HuH-7 (cell line): Measurements from ENCODE around the gene LIMS2.

Source experiments
- DNase-seq: peaks from one replicate; pipeline ENCODE4 v3.0.0; 2011; ENCODE audit warnings: low spot score

Gene LIMS2, protein sequence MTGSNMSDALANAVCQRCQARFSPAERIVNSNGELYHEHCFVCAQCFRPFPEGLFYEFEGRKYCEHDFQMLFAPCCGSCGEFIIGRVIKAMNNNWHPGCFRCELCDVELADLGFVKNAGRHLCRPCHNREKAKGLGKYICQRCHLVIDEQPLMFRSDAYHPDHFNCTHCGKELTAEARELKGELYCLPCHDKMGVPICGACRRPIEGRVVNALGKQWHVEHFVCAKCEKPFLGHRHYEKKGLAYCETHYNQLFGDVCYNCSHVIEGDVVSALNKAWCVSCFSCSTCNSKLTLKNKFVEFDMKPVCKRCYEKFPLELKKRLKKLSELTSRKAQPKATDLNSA

DNA sequence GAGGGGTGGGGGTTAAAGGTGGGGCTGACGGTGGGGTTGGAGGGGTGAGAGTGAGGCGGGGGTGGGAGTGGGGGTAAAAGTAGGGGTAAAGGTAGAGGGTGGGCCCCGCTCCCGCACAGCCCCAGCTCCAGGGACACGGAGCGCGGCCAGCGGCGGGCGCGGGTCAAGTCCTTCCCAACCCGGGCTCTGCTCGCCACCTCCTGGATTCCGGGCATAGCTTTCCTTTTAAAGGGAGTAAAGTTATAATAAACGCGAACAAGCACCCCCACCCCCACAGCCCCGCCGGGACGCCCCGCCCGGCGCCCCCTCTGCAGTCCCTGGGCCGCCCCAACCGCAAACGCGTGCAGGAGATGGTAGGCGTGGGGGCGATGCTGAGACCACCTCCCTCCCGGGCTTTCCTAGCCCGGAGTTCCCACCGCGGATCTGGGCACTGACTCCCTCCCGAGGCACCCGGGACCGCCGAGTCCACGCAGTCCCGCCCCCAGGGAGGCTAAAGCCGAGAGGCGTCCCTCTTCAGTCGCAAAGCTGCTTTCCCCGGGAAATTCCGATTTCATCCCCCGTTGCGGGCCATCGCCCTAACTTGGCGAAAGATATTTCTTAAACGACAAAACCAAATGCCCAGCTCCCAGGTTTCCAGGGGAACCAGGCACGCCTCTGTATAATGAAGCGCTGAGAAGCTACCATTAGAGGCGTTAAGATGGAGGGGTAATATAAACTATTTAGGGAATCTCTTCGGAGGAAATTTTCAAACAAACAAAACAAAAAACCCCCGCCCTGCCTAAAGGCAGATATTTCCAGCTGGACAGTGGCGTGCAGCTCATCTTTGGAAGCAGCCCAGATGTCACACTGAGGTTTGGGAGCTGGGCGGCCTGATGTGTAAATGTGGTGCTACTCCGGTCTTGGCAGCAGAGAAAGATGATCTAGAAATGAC is at the start of gene LIMS2:
Gene LIMS2 (minus strand): TSS at position 200 of the 931 bp plus-strand sequence. CDS start 506 bp downstream, outside the sequence.
- peak; percentile 70 for DNase-seq

DNA sequence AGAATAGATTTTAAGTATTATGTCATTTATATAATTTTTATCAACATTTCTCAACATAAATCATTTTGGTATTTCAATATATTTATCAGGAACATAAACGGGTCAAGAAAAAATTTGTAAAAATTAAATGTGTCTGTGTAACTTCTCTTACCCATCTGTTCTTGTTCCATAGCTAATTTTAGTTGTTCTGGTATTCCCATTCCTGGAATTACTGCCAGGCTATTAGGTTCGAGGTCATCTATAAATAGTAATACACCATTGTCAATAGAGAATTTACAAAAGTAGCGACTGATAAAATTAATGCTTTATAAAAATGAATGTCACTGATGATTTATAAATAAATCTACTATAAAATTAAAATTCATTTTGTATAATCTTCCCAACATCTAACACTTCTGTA is 47.5 kb upstream of the LIMS2 start:
- DNase-seq = no peak

DNA sequence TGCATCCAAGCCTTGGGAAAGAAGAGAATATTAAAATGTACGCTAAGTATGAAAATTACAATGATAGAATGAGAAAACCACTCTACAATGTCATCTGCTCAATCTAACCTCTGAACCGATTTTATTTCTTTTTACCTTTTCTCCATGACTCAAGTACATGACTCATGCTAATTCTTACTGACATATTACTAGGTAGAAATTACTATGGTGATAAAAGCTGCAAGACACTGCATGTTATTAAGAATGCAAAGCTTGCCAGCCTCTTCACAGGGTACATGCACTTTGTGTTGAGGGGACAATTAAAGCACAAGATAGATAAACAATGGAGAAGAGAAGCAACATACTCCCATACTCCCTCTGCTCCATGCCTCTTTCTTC is 46.6 kb upstream of the LIMS2 start:
- DNase-seq = no peak

DNA sequence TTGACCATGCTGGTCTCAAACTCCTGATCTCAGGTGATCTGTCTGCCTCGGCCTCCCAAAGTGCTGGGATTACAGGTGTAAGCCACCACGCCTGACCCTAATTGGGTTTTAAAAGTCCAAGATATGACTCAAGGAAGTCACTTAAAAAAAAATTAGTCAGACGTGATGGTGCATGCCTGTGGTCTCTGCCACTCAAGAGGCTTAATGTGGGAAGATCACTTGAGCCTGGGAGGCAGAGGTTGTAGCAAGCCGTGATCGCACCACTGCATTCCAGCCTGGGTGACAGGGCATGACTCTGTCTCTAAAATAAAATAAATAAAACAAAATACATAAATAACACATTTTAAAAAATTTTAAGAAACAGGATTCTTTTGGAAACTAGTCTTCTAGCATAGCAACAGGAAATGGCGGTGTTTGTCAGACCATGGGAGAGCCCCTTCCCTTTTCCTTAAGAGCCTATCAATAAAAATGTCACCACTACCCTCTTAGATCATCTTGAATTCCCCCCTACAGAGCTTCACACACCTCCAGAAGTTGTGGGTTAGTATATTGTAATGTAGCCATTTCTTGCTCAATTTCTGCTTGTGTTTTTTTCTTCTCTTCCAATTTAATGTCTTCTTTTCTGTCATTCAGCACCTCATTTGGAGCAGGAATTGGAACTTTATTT is 46.1 kb upstream of the LIMS2 start:
- no peak for DNase-seq

DNA sequence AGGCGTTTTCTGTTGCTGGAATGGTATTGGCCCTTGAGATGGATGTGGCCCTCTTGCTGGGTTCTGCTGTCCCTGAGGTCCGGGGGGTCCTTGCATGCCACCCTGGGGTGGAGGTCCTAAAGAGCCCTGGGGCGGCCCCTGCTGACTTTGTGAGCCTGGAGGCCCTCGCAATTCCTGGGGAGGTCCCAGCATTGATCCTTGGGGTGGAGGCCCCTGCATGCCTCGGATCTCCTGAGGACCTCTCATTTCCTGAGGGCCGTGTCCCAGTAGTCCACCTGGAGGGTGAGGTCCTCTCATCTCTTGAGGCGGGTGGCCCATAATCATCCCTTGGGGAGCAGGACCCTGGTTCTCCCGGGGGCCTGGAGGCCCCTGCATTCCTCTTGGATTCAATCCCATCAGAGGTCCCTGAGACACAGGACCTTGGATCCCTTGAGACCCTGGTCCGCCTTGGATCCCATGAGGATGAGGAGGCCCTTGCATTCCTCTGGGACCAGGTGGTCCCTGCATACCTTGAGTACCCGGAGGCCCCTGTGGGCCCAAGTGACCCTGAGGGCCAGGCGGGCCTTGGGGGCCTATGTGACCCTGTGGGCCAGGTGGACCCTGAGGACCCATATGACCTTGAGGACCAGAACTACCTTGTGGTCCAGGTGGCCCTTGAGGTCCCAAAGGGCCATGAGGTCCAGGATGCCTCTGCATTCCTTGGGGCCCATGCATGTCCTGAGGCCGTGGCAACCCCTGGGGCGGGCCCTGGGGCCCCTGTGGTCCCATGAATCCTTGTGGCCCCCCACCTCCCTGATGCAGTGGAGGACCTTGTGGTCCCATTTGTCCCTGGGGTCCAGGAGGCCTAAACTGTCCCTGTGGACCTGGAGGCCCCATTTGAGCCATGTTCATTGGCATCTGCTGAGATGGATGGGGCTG is 44.2 kb upstream of the LIMS2 start:
- DNase-seq = no peak

DNA sequence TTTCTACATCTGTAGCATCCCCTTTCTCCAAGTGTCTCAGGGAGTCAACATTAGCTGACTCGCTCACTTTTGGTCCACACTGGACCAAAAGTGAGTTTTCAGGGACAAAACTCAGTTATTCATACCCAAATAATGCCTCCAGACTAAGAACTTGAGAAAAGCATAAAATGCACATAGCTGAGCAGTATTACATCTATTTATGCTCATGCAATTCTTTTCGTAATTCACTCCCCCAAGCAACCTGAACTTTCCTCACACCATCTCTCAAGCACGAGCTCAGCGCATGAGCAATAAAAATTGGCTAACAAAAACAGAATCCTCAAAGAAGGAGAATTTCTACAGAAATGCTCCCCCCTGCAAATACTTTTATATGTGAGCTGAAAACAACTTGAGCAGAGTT is 42.9 kb upstream of the LIMS2 start:
- no peak for DNase-seq

DNA sequence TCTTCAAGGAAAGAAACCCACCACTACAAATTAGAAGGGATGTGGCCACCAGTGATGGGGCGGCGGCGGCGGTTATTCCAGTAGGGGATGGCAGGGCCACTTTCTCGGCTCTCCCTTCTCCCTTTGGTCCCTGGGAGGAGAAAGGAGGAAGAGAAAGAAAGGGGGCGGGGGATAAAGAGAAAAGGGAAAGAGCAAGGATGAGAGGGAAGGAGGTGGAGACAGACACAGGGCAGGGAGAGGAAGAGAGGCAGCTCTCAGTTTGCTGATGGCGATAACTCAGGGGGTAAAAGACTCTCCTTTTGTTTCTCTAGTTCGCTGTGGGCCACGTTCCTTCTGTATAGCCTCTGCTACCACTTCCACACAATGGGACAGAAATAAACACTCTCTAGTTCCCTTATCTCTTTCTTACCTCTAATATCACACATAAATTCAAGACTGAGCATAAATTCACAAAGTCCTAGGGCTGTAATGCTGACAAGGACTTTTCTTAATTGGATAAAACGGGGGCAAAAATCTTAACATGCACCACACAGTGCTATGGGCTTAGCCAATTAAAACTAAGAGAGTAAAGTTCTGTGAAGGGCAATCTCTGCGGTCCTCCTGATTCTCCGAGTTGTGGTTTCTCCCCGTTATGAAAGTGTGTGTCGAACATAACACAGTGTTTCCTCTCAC is 40.6 kb upstream of the LIMS2 start:
- DNase-seq = no peak

DNA sequence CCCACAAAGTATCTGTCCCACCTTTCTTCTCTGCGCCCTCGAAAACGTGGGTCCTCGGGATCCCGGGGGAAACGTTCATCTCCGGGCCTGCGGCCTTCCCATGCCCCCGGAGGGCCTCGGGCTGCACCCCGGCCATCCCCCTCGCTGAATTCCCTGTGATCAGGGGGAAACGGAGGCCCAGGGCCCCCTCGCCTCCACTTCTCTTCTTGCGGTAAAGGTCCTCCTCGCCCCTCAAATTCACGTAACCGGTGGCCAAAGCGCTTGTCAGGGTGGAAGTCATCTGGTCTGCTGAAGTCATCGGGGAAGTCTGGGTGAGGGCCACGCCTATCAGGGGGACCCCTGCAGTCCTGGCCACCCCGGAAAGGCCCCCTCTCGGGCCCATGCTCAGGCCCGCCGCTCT is 38.2 kb upstream of the LIMS2 start:
- no peak for DNase-seq

DNA sequence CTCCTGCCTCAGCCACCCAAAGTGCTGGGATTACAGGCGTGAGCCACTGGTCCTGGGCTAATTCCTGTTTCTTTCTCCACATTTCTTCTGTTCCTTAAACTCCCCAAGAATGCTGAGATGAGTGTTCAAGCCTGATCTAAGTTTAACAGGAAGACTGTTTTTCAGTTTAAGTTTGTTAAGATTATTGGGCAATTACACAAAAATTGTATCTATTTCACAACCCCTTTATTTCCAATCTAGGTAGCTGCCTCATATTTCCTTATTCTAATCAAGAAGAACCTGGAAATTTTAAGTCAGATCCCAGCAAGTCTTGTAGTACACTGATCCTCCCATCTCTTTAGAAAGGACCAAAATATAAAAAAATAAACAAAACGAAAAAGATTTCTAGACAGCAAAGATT is 37.7 kb upstream of the LIMS2 start:
- DNase-seq = no peak

DNA sequence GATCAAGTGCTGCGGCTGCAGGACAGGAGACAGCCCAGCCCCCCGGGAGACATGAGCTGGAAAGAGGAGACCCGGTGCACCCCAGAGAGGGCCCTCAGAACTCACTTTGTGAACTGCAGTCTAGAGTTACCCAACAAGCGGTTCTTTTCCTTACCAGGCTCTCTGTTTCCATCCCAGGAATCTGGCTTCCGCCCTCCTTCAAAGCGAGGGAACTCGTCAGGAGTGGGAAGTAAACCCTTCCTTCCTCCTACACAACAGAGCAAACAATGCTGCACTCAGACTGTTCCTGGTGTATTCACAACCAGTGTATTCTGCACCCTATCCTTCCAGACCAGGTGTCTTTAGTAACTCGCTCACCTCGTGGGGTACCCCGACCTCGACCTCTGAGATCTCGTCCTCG is 34.0 kb upstream of the LIMS2 start:
- DNase-seq = no peak

DNA sequence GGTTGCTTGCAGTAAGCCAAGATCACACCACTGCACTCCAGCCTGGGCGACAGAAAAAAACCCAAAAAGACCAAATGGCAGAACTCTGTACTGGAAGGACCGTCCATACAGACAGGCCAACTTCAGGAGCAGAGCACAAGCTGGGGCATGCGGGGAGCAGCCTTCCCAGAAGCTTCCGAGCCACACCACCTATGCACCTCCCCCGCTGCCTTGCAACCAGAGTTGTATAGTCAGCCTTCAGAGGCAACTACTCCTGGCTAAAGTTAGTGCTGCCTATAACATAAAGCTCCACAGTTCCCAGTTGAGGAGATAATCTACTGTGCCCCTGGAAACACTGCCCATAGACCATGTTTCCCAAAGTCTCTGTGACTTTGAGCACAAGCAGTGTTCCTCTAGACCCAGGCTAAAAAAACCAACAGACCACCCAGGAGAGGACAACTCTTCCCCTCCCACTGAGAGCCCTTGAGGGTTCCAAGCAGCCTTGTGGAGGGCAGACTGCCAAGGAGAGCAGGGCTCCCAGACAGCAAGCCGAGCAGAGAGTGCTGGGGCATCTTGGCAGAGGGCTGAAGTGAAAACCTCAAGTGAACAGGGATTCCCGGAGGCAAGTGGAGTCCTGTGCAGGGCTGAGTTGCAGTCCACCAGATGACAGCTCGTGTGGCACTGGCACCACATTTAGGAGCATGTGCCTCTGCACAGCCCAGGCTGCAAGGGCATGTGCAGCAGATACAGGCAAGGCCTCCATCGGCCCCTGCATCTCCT is 32.7 kb upstream of the LIMS2 start:
- no peak for DNase-seq

DNA sequence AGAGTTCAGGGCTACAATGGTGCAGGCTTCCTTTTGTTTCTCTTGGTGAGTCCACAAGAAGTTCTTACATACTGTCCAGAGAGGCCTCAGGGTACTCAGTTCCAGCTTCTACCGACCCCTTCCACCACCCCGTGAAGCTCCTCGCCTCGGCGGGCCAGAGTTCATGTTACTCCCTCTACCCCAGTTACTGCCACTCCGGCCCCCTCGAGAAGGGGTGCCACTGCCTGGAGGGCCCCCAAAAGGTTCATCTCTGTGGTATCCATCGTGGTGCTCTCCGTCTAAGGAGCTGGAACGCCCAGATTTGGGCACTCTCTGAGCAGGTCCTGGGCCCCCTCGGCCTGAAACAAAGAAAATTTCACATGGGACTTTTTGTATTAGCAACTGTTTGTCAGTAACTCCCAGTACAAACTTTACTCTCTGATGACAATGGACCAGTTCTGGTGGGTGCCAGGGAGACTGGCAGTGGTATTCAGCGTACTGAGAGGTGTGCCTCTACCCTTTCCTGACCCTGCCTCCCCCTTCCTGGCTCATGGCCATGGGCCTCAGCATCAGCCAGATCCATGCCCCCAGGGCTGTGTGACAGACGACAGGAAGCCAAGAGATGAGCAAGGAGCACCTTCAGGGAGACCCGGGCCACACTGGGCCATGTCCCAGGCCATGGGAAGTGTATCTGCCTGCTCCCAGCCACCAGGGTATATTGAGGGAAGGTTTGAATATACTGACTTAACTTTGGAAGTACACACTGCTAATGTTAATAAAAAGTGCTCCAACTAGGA is 31.1 kb upstream of the LIMS2 start:
- DNase-seq = no peak

DNA sequence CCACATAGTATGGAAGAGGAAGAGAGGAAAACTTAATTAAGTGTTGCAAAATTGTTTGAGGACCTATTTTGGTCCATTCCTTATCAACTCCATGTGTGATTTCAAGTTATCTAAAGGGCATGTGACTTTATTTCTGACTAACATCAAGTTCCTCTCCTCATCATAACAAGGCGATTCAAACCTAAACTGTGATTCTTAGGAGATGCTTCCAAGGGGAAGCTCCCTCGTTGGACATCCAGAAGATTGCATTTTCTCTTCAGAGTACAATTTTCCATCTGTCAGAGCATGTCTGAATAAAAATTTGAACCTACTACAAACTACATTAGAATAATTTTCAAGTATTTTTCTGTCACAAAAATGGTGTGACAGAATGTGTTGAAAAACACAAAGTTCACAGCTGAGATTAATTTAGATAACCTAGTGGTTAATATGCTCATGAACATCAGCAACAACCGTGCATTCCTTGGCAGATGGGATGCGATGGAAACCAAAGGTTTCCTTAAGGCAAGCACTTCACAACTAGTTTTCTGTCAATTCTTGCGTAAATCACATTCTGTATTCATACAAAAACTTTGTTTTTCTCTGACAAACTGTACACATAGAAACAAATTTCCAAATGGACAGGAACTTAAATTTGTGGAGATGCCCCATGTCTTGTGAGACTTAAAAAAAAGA is 30.2 kb upstream of the LIMS2 start:
- no peak for DNase-seq

DNA sequence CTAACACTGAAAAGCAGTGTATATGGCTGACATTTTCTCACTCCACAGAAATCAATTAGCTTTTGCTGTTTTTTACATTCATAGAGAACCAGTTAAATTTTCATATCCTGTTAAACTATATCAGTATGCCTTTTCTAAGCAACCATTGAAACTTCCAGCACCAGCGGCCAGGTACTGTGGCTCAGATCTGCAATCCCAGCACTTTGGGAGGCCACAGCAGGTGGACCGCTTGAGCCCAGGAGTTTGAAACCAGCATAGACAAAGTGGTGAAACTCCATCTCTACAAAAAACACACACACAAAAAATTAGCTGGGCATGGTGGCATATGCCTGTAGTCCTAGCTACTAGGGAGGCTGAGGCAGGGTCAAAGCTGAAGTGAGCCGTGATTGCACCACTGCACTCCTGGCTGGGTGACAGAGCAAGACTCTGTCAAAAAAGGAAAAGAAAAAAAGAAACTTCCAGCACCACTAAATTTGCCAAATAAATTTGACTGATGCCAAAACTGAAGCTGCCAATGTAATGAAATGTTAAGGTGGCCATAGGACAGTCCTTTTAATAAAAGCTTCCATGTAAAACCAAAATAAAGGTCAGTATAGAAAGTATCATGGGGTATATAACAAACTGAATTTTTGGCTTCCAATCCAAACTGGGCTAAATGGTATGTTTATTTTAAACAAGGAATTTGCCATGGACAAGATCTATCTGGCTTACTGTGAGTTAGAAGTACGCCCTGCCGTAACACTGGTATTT is 29.5 kb upstream of the LIMS2 start:
- no peak for DNase-seq

DNA sequence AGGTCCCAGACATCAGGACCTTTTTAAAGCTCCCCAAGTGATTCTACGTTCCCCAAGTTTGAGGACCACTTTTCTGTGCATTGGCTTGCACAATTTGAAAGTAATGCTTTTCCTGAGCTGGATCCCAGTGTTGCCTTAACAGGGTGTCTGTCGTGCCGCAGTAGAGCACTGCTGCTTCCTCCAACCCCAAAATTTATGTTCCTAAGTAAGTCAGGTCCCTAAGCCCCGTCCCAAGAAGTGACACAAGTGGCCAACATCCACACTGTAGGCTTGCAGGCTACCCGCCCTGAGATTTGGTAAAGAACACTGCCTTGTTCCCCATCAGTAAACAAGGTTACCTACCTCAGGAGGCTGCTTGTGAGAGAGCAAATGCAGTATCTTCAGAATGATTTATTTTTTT is 28.0 kb upstream of the LIMS2 start:
- DNase-seq = no peak

DNA sequence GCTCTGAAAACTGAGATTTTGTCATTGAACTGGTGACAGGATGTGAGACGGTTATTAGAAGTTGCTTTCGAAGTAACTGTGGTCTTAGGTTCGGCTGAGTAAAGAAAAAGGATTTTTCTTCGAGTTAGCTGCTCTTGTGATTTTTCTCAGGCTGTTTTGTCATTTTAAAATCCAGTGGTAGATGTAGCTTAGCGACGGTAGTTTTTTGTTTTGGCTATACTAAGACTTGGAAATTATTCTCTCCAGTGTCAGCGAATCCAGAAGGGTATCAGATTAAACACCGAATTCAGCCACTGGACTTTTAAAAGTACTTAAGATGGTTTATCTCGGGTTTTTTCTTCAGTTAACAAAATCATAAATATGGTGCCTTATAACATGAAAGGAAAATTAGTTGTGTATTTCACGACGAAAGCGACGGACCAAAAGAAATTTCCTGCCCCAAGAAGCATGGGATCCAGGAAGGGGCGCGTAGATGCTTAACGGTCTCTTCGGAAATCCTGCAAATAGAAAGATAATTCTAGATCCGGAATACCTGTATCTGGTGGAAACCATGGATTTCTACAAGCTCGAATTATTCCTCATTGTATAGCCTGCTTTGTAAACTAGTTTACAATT is 27.2 kb upstream of the LIMS2 start:
- no peak for DNase-seq

DNA sequence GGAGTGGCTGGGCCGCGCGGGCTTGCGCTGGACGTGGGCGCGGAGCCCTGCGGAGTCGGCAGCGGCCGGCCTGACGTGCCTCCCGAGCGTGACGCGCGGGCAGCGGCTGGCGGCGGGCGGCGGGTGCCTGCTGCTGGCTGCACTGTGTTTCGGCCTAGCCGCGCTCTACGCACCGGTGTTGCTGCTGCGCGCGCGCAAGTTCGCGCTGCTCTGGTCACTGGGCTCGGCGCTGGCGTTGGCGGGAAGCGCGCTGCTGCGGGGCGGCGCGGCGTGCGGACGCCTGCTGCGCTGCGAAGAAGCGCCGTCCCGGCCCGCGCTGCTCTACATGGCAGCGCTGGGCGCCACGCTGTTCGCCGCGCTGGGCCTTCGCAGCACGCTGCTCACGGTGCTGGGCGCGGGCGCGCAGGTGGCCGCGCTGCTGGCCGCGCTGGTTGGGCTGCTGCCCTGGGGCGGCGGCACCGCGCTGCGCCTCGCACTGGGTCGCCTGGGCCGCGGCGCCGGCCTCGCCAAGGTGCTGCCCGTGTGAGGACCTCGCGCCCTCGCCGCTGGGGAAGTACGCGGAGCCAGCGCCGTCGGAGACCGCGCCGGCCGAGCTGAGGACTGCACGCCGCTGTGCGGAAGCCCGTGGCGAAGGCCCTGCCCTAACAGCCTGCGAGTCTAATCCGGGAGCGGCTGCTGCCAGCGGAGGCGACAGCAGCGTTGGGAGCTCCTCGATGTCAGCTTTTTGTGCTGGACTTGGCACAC is 26.5 kb upstream of the LIMS2 start:
- peak; percentile 70 for DNase-seq
